Activated CD4-positive, alpha-beta T cell treated with anti-CD3 and anti-CD28 coated beads, Interleukin-2, amount 50 U/mL, for 24 hours (primary cell): ENCODE results near the gene BBS2.

Experiments used
- DNase-seq, 2 donors: peaks; one replicate each; pipeline ENCODE4 v3.0.0-alpha.2; 2020; ENCODE audit warnings: low read depth in 1 of 2, low spot score in 1 of 2

The BBS2 gene, protein sequence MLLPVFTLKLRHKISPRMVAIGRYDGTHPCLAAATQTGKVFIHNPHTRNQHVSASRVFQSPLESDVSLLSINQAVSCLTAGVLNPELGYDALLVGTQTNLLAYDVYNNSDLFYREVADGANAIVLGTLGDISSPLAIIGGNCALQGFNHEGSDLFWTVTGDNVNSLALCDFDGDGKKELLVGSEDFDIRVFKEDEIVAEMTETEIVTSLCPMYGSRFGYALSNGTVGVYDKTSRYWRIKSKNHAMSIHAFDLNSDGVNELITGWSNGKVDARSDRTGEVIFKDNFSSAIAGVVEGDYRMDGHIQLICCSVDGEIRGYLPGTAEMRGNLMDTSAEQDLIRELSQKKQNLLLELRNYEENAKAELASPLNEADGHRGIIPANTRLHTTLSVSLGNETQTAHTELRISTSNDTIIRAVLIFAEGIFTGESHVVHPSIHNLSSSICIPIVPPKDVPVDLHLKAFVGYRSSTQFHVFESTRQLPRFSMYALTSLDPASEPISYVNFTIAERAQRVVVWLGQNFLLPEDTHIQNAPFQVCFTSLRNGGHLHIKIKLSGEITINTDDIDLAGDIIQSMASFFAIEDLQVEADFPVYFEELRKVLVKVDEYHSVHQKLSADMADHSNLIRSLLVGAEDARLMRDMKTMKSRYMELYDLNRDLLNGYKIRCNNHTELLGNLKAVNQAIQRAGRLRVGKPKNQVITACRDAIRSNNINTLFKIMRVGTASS

DNA sequence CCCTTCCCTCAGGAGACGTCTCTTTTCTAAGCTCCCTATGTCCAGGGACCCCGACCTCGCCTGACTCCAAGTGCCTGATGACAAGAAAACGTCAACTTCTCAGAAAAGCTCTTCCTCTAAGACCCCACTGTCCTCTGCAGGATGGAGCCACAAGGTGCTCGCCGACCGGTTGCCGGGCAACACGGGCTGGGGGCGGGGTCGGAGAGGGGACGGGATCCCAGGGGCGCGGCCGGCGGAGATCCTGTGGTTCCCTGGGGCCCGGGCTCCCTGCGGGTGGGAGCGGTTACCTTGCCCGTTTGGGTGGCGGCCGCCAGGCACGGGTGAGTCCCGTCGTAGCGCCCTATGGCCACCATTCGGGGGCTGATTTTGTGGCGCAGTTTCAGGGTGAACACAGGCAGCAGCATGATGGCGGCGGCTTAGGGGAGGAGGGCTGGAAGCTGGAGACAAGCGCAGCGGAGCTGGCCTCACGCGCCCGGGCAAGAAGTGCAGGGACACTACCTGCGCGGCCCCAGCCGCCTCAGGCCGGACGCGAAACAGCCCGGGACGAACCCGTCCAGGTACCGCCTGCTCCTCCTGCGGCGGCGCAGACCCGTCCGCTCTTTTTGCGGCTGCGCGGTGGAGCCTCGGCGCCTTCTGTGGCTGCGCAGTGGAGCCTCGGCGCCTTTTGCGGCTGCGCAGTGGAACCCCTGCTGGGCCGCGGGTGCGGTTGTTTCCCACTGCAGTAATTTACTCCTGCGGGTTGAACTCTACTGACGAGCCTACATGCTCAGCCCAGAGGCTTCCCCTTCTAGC, at the start of gene BBS2:
BBS2 (minus strand) TSS at position 566 of the 792 bp plus-strand sequence; CDS start at position 404, 162 bp downstream.
- DNase-seq, result peak; percentile 86 to 89

DNA sequence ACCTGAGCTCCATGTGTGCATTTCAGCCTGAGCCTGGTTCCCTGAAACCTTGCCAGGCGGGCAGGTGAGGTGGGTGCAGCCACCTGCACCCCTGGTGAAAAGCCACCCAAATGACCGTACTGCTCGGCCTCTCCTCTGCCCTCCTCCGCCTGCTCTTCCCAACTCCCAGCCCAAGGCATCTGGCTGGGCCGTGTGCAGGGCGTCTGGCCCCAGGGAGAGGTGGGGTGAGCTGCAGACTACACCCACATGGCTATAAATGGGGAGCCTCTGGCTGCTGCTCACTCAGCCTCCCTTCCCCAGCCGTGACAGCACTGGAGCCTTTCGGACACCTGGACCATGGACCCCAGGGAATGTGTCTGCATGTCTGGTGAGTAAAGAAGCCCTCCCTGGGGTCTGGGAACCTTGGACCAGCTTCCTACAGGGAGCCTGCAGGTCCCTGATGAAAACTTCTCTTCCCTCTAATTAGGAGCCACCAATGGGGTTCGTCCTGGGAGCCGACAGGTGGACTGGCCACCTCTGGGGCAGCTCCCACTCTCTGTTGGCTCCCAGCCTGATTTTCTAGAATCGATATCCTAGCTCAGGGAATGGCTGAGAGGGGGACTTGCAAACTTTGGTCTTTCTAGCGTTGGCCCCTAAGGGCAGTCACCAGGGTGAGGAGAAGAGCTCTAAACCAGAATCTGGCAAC, 45.1 kb upstream of the BBS2 start, which contains the start of gene MT4:
MT4 (plus strand) TSS at position 281 of the 685 bp plus-strand sequence; CDS start at position 337, 56 bp downstream.
- no peak for DNase-seq

DNA sequence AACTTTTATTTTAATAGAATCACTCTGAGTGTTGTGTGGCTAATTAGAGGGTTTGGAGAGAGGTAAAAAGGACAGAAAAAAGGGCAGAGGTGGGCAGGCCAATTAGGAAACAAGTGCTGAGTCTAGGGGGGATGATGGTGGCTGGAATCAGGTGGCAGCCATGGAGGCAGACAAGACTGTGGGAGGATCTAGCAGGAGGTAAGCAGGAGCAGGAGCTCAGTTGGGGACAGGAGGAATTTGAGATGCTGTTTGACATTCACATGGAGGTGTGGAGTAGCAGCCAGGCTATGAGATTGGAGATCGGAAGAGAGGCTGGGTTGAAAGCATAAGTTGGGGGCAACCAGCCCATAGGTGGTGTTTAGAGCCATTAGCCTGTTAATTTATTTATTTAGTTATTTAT, 41.3 kb upstream of the BBS2 start:
- no peak for DNase-seq

DNA sequence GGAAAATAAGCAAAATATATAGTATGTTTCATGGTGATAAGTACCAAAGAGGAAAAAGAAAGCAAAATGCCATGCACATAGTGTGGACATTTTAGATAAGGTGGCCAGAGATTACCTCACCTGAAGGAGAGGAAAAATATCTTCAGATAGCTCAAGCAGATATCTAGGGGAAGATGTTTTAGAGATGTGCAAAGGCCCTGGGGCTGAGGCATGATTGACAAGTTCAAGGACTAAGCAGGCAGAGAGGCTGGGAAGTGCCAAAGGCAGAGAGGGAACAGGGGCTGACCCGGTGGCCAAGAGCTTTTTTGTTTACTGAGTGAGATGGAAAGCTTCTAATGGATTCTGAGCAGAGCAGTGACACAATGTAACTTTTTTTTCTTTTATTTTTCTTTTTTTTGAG, 40.6 kb upstream of the BBS2 start:
- DNase-seq, result no peak

DNA sequence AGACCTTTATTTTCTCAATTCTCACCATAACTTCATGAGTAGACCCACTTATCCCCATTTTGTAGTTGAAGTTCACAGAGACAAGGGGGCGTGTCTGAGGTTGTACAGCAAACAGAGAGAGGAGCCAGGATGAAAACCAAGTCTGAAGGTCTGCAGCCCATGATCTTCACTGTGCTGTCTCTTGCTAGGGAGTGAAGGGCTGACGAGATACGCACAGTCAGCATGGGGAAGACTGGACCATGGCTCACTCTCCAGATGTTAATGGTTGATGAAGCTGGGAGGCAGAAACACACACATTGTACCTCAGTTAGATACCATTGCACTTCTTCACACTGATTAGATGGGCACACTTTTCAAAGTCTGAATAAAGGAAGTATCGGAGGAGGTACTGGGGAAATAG, 39.3 kb upstream of the BBS2 start:
- DNase-seq, result no peak

DNA sequence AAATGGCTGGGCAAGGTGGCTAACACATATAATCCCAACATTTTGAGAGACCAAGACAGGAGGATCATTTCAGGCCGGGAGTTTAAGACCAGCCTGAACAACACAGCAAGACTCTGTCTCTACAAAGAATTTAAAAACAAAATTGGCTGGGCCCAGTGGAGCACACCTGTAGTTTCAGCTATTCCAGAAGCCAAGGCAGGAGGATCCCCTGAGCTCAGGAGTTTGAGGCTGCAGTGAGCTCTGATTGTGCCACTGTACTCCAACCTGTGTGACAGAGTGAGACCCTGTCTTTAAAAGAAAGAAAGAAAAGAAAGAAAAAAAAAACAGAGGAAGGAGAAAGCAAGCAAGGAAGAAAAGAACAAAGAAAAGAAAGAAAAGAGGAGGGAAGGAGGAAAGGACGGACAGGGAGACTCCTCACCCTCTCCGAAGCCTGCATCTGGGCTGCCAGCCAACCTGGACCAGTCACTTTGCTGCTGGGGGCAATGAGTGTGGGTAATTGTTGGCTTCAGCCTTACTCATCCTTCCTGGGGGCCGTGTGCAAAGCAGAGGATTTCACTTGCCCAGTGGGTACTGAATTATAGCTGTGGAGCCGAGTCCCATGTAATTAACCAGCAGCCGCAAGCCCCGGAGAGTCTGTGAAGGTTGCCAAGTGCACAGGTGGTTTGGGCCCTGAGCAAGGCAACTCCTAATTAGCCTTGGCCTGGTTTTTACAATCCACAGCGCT, 38.4 kb upstream of the BBS2 start:
- DNase-seq, result no peak

DNA sequence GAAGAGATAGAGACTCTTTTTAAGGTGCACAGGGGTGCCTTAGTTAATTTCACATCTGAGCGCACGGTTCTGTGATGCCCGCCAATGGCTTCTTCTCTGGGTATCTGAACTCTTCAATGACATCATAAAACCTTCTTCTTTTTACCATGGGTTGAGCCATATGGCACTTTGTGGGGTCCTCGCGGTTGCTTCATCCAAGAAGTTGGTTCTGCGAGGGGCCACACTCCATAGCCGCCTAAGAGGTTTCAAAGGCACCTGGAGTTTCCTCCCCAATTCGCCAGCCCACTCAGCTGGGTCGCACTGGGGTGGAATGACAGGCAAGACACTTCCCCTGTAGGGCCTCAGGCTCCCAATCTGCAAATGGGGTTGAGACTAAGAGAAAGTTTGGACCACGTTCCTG, 34.6 kb upstream of the BBS2 start:
- DNase-seq, result no peak

DNA sequence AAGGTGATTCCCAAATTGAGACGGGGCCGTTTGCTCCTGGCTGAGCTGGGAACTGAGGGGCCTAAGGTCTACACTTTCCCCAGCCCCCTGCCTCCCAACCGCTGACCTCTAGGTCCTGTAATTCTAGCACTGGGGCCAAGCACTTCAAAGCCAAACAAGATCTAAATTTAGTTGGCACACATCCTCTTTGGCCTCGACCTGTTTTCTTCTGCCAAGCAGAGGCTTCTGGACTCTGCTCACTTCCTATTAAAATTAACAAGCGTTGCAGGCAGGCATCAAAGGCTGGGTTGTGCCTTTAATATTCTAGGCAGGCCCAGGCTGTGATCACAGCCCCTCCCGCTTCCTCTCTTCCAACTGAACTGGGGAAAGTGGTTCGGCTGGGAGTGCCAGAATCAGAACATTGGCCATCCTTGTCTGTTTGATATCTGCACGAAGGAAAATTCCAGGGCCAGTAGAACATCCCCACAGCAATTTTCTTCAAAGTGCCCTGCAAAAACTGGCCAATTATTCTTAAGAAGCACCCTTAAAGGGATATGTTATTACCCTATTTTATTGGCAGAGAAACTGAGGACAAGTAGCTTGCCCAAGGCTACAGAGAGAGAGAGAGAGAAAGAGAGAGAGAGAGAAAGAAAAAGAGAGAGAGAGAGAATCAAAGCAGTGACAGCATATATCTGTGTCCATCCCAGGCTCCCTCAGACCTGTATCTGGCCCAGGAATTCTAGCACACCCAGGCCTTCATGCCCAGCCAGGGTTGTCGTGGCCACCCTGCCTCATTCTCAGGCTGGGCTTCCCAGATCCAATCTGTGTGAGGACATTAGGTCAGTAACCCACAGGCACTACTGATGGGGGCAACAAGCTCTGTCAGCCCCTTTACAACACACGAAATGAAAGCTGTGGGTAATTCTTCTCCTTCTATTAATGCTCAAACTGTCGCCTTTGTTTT, 32.2 kb upstream of the BBS2 start:
- no peak for DNase-seq

DNA sequence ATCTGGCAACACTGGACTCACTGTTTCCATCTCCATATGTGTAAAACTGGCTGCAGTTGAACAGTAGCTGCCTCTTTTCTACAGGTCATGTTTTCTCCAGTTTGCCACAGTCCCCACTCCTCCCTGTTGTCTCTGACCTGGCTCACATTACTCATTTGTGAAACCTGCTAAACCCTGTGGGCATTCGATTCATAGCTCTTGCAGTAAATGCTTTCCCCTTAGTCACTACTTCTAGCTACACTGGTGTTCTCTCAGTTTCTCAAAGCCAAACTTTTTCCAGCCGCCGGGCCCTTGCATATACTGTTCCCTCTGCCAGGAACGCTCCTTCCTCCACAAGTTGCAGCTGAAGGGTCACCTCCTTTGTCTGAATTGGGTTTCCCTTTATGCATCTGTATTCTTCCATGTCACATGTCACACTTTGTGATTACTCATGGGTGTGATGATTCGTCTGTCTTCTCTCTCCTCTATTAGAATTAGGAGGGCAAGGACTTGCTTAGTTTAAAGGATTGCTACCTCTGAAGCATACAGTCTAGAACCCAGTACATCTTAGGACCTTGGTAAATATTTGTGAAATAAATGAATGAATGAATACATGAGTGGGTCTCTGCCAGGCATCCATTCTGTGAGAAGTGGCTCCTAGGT, 30.0 kb upstream of the BBS2 start:
- no peak for DNase-seq

DNA sequence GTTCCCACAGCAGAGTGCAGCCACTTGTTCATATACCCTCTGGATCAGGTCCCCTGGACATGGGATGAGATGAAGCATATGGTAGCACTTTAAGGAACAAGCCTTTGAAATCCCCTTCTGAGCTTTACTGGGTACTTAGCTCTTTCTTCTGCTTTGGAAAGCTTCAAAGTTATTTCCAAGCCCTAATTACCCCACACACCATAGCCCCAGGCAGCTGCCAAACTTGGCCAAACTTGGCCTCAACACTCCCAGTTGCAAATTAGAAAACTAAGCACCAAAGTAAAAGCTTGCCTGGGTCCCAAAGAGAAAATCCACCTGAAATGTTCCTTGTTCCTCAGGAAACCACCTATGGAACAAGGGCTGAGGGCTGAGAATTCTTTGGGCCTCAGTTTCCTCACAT, 29.3 kb upstream of the BBS2 start:
- no peak for DNase-seq

DNA sequence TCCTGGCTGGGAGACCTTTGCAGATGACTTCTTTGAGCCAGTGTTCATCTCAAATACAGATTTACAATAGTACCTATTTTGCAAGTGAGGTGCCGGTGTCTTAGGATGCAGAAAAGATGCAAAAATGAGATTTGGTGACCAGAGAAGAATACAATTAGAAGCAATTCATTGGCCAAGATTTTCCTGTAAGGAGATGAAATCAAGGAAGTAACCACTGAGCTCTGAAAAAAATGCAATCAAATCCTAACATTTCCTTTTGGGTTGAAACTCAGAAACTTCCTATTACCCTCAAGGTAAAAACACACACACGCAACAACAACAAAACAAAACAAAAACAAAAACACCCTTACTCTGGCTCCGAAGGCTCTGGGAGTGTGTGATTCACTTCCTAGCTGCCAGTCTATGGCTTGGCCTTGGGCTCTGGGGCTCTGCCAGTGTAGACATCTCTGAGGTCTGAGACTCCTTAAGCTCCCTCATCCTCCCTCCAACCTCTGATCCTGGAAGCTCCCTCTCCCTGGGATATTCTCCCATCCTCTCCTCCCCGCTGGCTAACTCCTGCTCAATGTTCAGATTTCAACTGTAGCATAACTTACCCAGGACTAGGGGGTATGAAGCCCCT, 28.2 kb upstream of the BBS2 start:
- no peak for DNase-seq

DNA sequence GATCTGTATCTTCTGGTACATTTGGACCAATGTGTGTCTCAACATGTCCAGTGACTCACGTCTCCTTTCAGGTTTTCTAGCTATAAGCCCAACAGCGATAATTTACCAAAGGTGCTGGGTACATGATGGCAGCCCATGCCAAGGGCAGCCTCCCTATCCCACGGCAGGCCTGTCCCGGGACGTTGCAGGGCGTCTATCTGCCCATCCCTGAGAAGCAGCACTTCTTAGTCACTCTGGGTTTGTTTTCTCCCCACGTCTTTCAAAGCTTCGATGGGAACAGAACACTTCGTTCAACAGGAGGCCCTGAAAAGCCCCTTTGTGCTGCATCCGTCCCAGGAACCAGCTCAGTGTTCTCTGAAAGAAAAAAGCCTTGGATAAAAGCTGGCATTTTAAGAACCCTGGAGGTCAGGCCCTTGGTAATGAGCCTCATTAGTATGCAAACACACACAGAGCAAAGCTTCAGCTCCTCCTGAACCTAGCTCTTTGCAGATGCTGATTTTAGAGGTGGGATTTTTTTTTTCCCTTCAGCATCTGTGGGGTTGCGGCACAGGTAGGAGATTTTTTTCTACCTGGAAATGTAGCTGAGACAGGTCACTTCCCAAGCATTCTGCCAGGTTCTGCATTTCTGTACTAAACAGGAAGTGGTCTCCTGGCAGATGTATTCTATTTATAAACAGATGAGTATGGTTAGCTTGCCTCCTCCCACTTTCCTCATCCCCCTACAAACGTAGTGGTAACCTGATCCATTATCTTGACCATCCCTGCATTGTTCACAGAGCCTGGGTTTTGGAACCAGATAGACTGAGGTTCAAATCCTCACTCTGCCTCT, 27.5 kb upstream of the BBS2 start:
- no peak for DNase-seq

DNA sequence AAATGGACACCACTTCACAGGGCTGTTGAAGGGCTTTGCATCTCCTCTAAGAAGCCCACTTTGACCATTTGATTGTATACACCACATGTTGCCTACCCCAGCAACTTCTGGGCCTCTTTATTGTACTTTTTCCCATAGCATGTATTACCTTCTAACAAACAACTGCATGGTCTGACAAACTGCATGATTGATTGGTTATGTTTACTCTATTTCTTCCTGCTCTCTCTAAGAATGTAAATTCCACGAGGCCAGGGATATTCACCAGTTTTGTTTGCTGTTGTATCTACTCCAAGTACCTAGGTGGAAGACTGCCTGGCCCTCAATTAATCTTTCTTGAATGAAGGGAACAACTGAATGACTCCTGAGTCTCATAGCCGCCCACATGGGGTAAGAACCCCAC, 22.2 kb upstream of the BBS2 start:
- DNase-seq, result no peak

DNA sequence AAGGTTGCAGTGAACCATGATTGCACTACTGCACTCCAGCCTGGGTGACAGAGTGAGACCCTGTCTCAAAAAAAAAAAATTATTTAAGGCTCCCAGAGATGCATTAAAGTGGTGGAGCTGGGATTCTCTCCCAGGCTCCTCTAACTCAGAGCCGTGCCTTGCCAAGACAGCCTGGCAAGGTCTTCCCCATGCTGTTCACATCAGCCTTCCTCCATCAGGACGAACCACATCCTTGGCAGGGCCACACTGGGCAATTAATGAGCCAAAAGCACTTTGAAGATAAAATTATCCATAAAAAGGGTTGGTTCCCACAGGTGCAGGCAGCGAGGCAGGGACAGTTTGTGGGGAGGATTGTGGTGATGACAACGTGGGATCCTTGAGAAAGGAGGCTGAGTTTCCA, 19.8 kb upstream of the BBS2 start:
- no peak for DNase-seq

DNA sequence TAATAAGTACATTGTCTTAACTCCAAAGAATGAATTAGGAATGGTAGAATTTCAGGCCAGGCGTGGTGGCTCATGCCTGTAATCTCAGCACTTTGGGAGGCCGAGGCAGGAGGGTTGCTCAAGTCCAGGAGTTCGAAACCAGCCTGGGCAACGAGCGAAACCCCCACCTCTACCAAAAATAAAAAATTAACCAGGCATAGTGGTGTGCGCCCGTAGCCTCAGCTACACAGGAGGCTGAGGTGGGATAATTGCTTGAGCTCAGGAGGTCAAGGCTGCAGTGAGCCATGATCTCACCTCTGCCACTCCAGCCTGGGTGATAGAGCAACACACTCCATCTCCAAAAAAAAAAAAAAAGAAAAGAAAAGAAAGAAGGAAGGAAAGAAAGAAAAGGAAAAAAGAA, 18.5 kb upstream of the BBS2 start:
- DNase-seq, result no peak

DNA sequence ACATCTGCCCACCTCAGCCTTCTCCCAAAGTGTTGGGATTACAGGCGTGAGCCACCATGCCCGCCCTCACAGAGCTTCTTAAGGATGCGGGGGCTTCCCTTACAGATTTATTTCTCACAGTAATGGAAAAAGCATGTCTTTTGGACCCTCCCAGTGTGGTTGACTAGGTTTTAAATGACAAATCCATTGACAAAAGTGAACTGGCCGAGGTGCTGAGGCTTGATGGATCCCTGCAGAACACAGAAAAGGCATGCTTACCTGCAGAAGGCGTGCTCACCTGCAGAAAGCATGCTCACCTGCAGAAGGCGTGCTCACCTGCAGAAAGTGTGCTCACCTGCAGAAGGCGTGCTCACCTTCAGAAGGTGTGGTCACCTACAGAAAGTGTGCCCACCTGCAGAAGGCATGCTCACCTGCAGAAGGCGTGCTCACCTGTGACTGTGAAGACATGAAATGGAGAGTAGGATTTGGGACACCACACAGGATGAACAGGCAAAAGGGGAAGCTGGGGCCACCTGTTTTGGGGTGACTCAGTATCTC, 15.1 kb upstream of the BBS2 start:
- no peak for DNase-seq

DNA sequence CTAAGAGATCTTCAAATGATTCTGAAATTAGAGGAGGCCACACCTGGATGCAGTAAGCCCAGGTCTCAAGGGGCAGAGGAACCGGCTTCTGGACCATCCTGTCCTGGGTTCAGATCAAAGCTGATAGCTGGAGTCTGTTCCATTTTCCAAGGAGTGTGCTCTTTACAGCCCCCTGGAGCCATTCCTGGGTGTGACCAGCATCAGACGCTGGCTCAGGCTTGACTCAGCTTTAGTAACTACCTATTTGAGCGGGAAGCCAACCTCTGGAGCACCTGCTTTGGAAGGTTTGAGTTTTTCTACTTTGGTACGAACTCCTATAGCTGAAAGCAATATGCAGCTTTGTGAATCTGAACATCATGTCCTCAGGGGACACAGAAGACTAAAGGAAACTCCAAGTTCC, 12.9 kb upstream of the BBS2 start:
- DNase-seq, result no peak
